NCI-H2196 (cell line): ENCODE measurements around the gene MRPS25.
A peak's percentile ranks its signal among the peaks of the same experiment; 100 is the strongest.

Experiments
- DNase-seq: peaks from one replicate; lab custom pipeline; 2025; ENCODE audit not compliant: unreplicated experiment; lab: John Stamatoyannopoulos, UW

Gene MRPS25

GRCh38 chr3:15083252-15083651 lies 18.1 kb upstream of the MRPS25 start:
- DNase-seq, result no peak

- DNase-seq, result peak; percentile 21
Observed at GRCh38 chr3:15081960-15082664, 17.0 kb upstream of the MRPS25 start.

DNA sequence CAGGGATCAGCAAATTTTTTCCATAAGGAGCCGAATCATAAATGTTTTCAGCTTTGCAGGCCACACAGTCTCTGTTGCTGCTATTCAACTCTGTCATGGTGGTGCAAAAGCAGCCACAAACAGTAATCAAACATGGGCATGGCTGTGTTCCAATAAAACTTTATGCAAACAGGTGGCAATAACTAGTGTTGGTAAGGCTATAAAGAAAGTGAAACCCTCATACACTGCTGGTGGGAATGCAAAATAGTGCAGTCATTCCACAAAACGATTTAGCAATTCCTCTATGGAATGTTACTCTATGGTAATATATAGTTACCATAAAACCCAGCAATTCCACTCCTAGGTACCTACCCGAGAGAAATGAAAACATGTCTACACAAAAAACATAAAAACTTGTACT lies 14.0 kb upstream of the MRPS25 start:
- DNase-seq, result no peak

DNA sequence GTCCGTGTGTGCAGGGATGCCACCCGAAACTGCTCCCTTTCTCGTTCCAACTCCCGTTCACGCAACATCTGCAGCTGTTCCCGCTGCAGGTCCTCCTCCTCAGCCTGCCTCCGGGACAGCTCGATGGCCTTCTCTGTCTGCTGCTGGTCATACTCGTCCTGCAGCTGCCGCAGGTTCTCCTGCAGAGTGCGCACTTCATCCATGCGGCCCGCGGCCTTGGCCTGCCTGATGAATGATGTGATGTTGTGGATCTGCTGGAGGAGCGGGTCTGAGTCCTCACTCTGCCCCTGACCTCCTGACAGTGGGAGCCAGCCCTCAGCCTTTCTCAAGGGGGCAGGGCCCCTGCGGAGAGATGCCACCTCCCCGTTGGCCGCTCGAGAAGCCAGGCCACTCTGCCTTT lies 9.4 kb upstream of the MRPS25 start:
- DNase-seq, result no peak

DNA sequence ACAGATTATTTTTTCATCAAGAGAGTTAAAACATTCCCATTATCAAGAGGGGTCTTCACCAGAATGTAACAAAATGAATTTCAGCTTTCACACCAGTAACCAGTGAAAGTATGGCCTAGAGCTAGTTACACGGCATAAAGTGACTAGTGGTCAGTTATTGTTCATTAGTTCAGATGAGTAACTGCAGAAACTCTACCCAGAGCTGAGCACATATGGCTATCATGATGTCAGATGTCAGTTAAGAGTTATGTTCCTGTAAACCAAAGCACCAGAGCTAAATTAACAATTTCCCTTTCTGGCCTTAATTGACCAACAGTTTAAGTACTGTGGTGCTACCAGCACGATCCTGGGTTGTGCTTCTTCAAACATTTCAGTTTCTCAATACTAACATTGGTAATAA lies 6.6 kb upstream of the MRPS25 start:
- no peak for DNase-seq

DNA sequence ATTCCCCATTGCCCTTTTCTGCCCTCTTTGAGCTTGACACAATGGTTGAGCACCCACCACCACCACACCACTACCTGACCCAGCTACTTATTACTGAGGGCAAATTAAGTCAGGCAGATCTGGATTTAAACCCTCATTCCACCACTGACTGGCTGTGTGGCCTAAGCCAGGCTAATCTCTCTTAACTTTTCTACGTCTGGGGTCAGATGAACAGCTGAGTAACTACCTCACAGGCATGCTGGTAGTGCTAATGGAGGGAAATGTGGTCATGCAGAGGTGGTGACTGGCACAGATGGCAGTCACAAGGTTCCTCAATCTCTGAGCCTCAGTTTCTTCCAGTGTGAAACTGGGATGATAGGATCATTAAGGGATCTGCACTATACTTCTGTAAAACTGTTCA lies 4.3 kb upstream of the MRPS25 start:
- no peak for DNase-seq

DNA sequence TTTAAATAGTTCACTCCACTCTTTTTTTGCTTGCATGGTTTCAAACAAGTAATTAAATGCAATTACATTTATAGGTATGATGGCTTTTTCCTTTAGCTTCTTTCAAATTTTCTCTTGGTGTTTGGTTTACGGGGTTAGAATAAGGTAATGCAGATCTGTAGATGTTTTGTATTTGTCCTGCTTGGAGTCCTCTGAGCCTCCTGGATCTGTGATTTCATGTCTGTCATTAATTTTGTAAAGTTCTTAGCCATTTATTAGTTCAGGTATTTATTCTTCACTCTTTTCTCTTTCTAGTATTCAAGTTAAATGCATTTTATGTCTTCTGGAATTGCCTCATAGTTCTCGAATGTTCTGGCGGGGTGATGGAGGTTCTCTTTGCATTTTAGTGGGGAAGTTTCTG lies 1.4 kb upstream of the MRPS25 start:
- no peak for DNase-seq

DNA sequence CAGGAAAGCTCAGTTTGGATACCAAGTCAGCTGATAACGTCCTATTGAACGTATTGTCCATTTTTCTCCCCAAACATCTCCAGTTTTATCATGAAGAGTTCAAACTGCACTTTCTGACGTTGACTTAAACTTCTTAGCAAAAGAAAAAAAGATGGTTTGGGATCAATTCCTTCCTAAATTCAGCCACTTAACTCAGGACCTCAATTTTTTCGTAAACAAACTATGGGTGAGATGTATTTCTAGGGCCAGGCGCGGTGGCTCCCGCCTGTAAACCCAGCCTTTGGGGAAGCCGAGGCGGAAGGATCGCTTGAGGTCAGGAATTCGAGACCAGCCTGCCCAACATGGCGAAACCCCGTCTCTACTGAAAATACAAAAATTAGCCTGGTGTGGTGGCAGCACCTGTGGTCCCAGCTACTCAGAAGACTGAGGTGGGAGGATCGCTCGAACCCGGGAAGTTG lies 464 bp upstream of the MRPS25 start:
- no peak for DNase-seq

- DNase-seq, result no peak
Observed at GRCh38 chr3:15064299-15064834, 748 bp downstream of the MRPS25 start.

GRCh38 chr3:15063656-15064286 lies 1.3 kb downstream of the MRPS25 start:
- DNase-seq, result no peak

DNA sequence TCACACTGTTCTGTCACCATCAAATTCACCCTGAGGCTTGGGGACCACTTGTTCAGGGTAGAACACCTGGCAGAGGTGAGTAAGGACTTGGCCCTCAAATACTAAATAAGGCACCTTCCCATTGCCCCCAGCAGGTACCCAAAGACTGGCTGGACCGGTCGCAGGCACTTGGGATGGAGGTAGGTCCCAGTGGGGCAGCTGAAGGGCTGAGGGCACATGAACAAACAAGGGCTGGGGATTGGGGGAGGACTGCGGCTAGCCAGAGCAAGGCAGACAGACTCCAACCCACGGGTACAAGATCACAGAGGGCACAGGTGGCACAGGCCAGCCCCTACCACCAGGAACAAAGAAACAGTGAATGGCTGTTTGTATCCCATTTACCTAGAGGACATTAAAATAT lies 1.9 kb downstream of the MRPS25 start:
- DNase-seq, result no peak

DNA sequence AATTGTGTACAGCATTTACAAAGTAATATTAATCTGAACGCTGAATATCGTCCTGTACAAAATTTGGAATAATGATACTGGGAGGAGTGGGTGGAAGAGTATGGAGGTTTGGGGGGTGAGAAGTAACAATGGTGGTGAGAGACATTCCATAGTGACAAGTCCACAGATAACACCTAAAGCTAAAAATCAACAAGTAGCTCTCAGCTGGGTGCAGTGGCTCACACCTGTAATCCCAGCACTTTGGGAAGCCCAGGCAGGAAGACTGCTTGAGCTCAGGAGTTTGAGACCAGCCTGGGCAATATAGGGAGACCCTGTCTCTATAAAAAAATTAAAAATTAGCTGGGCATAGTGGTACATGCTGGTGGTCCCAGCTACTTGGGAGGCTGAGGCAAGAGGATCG lies 5.1 kb downstream of the MRPS25 start:
- DNase-seq, result no peak

DNA sequence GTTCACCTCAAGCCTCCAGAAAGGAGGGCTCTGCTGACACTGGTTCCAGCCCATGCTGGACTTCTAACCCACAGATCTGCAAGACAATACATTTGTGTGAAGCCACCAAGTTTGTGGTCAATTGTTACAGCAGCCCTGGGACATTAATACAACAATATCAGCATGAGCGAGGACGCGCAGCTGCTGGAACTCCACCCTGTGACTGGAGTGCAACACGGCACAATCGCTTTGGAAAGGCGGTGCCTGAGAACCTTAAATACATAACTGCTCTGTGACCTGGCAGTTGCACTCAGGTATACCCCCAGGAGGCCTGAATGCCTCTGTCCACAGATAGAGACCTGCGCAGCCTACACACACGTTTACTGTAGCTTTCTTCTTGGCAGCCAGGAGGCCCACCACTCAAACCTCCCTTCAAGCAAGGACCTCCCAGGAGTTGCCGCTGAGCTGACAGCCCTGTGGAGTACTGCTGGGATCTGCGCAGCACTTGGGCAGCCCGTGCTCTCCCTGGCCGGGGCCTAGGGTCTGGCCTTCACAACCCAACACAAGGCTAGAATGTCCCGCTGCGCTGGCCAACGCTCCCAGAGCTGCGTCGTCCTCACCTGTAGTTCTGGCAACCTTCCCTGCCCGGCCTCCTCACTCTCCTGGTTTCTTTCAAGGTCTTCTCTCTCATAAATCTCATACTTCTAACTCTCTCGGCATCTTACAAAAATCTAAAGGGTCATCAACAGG lies 8.3 kb downstream of the MRPS25 start:
- DNase-seq, result no peak

DNA sequence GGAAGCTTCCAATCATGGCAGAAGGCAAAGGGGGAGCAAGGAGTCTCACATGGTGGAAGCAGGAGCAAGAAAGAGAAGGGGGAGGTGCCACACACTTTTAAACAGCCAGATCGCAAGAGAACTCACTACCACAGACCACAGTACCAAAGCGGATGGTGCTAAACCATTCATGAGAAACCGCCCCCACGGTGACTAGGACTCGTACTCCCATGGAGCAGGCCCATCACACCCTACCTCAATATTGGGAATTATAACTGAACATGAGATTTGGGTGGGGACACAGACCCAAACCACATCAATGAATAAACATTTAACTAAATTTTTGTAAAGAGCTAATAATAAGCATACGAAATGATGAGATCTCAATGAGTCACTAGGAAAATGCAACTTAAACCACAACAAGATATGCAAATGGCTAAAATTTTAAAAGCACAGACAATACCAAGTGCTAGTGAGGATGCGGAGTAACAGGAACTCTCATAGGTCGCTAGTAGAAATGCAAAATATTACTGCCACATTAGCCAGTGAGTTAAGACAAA lies 10.0 kb downstream of the MRPS25 start:
- DNase-seq, result no peak

GRCh38 chr3:15053541-15053940 lies 11.6 kb downstream of the MRPS25 start:
- no peak for DNase-seq

GRCh38 chr3:15052335-15053242 lies 12.5 kb downstream of the MRPS25 start:
- no peak for DNase-seq

- peak; percentile 13 for DNase-seq
Observed at GRCh38 chr3:15051531-15051930, 13.6 kb downstream of the MRPS25 start.

DNA sequence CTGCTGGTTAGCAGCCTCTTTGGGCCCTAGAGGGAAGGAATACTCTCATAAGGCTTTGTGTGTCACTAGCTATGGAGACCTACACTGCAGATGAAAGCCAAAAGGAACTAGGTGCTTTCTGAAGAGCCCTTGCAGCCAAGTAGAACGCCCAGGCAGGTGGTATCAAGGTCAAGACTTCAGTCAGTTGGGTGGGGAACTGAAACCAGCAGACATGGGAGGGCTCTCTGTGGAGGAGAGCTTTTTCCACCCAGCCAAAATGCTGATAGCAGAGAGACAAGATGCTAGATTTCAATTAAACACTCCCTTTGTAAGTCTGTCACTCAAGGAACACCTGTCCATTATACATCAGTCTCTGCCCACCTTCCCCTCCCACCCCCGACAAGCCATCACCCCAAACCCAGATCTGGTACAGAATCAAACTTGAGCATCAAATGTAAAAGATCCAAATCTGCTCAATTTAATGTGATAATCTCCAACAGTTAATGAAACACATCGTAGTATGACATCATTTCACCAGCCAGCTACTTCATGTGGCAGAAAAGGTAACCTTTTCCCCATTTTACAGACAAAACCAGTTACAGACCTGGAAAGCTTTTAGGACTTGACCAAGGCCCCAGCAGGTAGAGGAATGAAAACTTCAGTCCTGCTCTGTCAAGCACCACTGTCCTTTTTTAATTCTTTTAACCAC lies 14.6 kb downstream of the MRPS25 start:
- DNase-seq, result no peak

GRCh38 chr3:15049584-15049983 lies 15.5 kb downstream of the MRPS25 start:
- DNase-seq, result no peak

- DNase-seq, result no peak
Observed at GRCh38 chr3:15045667-15046066, 19.4 kb downstream of the MRPS25 start.
